Spleen (tissue), 7 donors: ENCODE measurements around the gene HSD17B2.

Experiments used
- POLR2A ChIP-seq, 3 donors: fragments of 450-650 bp; IDR thresholded peaks; one replicate each; pipeline ENCODE4 v1.5.1; 2017; ENCODE audit warnings: antibody characterized with exemption in 3 of 3, mild to moderate bottlenecking in 1 of 3
- TF ChIP-seq, protein P1 (sequence below), 11 experiments: fragments of 200-600 bp in 7 of 11; fragments of 450-650 bp in 4 of 11; sonication (generic) in 4 of 11; IDR thresholded peaks in 8 of 11; conservative IDR thresholded peaks in 3 of 11; 1 replicate in 7 of 11; 2 replicates in 4 of 11; pipeline versions ENCODE4 v1.4.0 to v1.8.0; 2016 to 2021; ENCODE audit warnings: antibody characterized with exemption in 11 of 11, inconsistent platforms in 4 of 11, mild to moderate bottlenecking in 1 of 11
- donor health status: DM: no; HTN: no; CAD: no; lungs with moderate emphysema.
- donor health status: DM: no; HTN: no; CAD: no.
- donor health status: DM: no; HTN: no; CAD: no.

DNA sequence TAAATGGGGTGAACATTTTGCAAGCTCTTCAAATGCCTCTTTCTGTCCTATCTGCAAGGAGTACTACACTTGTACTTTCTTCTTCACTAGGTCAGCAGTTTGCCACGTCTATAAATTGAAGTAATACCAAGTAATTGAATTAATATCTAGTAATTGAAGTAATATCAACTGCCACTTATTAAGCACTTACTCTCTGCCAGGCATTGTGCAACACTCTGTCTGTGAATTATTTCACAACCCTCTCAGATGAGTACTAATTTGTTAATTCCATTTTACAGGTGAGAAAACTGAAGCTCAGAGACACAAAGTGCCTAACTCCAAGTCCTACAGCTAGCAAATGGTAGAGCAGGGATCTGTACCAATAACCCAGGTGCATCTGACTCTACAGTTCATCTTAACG, 27.9 kb upstream of the HSD17B2 start:
- TF ChIP-seq POLR2A (IDR thresholded peaks at IDR 0.05), result no peak
- TF ChIP-seq, protein P1, sequence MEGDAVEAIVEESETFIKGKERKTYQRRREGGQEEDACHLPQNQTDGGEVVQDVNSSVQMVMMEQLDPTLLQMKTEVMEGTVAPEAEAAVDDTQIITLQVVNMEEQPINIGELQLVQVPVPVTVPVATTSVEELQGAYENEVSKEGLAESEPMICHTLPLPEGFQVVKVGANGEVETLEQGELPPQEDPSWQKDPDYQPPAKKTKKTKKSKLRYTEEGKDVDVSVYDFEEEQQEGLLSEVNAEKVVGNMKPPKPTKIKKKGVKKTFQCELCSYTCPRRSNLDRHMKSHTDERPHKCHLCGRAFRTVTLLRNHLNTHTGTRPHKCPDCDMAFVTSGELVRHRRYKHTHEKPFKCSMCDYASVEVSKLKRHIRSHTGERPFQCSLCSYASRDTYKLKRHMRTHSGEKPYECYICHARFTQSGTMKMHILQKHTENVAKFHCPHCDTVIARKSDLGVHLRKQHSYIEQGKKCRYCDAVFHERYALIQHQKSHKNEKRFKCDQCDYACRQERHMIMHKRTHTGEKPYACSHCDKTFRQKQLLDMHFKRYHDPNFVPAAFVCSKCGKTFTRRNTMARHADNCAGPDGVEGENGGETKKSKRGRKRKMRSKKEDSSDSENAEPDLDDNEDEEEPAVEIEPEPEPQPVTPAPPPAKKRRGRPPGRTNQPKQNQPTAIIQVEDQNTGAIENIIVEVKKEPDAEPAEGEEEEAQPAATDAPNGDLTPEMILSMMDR (IDR thresholded peaks at IDR 0.05 in 8 of 11, conservative IDR thresholded peaks at IDR 0.05 in 3 of 11), result no peak
